BLaER1 treated with 17β-estradiol and CSF1 and Interleukin-3, amounts not matched to agents 10 nM and 100 nM (cell line): ENCODE results near the gene OLFM2.

Source experiments
- H3K27ac ChIP-seq, 11 experiments: shearing (Covaris generic); formaldehyde crosslinking; 2 replicates each; pipeline ENCODE4 v1.8.1; 2022
- H3K27me3 ChIP-seq, 11 experiments: shearing (Covaris generic); formaldehyde crosslinking; 2 replicates each; pipeline ENCODE4 v1.8.1; 2022
- H3K36me3 ChIP-seq, 11 experiments: shearing (Covaris generic); formaldehyde crosslinking; 2 replicates each; pipeline ENCODE4 v1.8.1; 2022
- H3K4me1 ChIP-seq, 10 experiments: shearing (Covaris generic); formaldehyde crosslinking; 2 replicates each; pipeline ENCODE4 v1.8.1; 2022
- H3K4me2 ChIP-seq, 11 experiments: shearing (Covaris generic); formaldehyde crosslinking; 2 replicates each; pipeline ENCODE4 v1.8.1; 2022
- H3K4me3 ChIP-seq, 10 experiments: shearing (Covaris generic); formaldehyde crosslinking; 2 replicates each; pipeline ENCODE4 v1.8.1; 2022
- H3K9ac ChIP-seq, 11 experiments: shearing (Covaris generic); formaldehyde crosslinking; 2 replicates each; pipeline ENCODE4 v1.8.1; 2022
- H3K9me3 ChIP-seq, 11 experiments: shearing (Covaris generic); formaldehyde crosslinking; replicated peaks in 1 of 11; 2 replicates each; pipeline ENCODE4 v1.8.1; 2022
- H4K20me1 ChIP-seq, 11 experiments: shearing (Covaris generic); formaldehyde crosslinking; 2 replicates each; pipeline ENCODE4 v1.8.1; 2022
- Cebpa-rat ChIP-seq, 11 experiments: shearing (Covaris generic); IDR thresholded peaks; 2 replicates each; pipeline ENCODE4 v1.8.1; 2022

OLFM2 gene

DNA sequence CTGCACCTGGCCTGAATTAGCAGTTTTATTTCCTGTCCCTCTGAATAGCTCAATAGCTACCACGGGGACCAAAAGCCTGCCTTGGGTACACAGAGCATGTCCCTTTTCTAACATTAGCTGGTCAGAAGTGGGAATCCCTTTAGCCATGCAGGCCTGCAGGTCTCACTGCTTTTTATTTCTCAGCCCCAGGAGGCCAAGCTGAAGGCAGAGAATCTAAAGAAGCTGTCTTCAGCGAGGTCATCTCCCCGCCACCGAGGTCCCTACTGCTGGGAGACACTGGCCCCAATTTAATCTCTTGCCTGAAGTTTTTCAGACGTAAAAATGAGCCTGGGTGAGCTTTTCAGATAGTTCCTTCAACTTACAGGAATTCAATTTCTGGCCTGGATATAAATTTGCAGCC lies 60.5 kb downstream of the OLFM2 start:
- no peak for TF ChIP-seq Cebpa-rat (IDR thresholded peaks at IDR 0.05)
- Histone ChIP-seq H3K4me3 (no peak overlapping the region), H3K27ac (no peak overlapping the region)

DNA sequence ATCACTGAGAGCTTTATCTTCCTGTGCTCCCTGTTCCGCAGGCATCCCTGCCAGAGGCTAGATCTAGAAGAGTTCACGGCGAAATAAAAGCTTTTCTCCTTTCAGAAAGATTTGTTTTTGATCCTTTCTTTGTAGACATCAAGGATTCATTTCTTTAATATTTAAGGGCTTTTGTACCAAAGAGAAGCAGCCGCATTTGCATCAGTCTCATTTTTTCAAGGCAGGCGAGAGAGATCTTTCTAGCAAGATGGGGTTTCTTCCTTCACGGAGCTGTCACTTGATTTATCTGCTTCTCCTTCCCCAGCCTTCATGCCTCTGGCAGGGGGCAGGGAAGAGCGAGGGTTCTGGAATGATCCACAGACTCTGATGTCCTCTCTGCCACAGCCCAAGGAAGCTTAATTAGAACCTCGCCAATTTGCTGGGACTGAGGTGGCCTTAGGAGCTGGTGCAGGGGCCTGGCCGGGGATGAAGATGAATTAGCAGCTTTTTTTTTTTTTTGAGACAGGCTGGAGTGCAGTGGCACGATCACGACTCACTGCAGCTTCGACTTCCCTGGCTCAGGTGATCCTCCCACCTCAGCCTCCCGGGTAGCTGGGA lies 61.2 kb downstream of the OLFM2 start:
- no peak for TF ChIP-seq Cebpa-rat (IDR thresholded peaks at IDR 0.05)
- H3K36me3 ChIP-seq: no peaks in the 10 kb centered on the region
- no peak overlapping the region; a peak in 1 of 22 replicates for H3K9ac ChIP-seq
- no peaks in the 10 kb centered on the region for H3K9me3 ChIP-seq
- no peak overlapping the region for H3K4me3 ChIP-seq
- no peak overlapping the region for H3K27ac ChIP-seq
- H3K4me2 ChIP-seq: no peak overlapping the region
- no peaks in the 10 kb centered on the region for H4K20me1 ChIP-seq
- peaks cover 0 to 10% (median 0%) of the 10 kb centered on the region in 10 experiments; a peak in 4 of 20 replicates for H3K4me1 ChIP-seq
- no peaks in the 10 kb centered on the region for H3K27me3 ChIP-seq

More for the DNA sequence above, 60.5 kb downstream of the OLFM2 start:
- H3K4me2 ChIP-seq: no peak overlapping the region
- no peaks in the 10 kb centered on the region for H3K27me3 ChIP-seq
- no peaks in the 10 kb centered on the region for H4K20me1 ChIP-seq
- no peak overlapping the region for H3K9ac ChIP-seq
- no peaks in the 10 kb centered on the region for H3K36me3 ChIP-seq
- no peaks in the 10 kb centered on the region for H3K9me3 ChIP-seq
- H3K4me1 ChIP-seq: peaks cover 0 to 10% (median 0%) of the 10 kb centered on the region in 10 experiments; a peak in 3 of 20 replicates

DNA sequence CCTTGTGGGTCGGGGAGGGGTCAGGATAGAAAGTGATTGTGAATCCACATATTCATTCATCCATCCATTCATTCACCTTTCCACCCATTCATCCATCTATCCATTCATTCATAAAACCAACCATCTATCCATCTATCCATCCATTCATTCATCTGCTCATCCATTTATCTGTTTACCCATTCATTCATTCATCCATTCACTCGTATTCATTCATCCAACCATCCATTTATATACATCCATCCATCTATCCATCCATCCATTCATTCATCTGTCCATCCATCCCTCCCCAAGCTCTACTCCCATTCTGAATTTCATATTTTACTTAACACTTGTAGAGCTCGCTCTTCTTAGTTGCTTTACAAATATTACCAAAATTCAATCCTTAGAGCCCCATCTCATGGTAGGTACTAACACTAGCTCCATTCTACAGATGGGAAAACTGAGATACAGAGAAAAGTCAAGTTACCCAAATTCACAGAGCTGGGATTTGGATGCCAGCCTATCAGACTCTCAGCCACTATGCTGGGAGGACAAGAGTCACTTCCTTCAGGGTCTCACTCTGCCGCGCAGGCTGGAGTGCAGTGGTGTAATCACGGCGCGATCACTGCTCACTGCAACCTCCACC lies 63.6 kb downstream of the OLFM2 start:
- Histone ChIP-seq H3K27me3 (no peaks in the 10 kb centered on the region), H4K20me1 (no peaks in the 10 kb centered on the region), H3K4me2 (no peak overlapping the region), H3K4me1 (peaks cover 0 to 3% (median 0%) of the 10 kb centered on the region in 10 experiments; a peak in 1 of 20 replicates), H3K9ac (no peak overlapping the region), H3K36me3 (no peaks in the 10 kb centered on the region), H3K27ac (no peak overlapping the region), H3K4me3 (no peak overlapping the region), H3K9me3 (no peaks in the 10 kb centered on the region)
- TF ChIP-seq Cebpa-rat (IDR thresholded peaks at IDR 0.05): no peak

DNA sequence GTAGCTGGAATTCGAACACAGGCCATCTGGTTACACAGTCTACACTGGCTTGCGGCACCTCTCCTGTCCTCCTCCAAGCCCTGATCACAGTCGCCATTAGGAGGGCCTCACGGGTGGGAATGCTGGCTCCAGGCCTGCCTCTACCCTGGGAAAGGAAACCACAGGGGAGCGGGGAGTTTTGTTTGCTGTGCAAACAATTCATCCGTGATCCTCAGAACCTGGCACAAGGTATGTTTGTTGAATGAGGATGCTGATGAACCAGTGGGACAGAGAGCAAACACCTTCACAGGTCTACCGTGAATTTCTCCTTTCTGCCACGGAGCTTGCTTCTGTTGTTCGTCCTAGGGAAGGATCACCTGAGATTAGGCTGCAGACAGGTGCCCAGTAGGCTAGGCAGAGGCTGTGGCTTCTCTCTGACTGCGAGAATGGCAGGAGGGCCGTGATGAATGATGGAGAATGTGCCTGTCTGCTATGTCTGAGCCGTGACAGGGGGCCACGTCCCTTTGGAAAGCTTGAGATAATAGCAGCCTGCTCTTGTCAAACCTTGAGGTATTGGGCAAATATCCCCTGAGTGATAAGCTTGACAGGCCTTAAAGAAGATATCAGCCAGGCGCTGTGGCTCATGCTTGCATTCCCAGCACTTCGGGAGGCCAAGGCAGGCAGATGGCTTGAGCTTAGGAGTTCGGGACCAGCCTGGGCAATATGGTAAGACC lies 64.5 kb downstream of the OLFM2 start:
- Histone ChIP-seq H4K20me1 (no peaks in the 10 kb centered on the region), H3K4me2 (no peak overlapping the region), H3K9me3 (no peaks in the 10 kb centered on the region), H3K9ac (no peak overlapping the region), H3K36me3 (no peaks in the 10 kb centered on the region), H3K27ac (no peak overlapping the region), H3K27me3 (no peaks in the 10 kb centered on the region), H3K4me1 (peaks cover 0 to 7% (median under 1%) of the 10 kb centered on the region in 10 experiments; a peak in 8 of 20 replicates), H3K4me3 (no peak overlapping the region)
- TF ChIP-seq Cebpa-rat (IDR thresholded peaks at IDR 0.05): no peak

DNA sequence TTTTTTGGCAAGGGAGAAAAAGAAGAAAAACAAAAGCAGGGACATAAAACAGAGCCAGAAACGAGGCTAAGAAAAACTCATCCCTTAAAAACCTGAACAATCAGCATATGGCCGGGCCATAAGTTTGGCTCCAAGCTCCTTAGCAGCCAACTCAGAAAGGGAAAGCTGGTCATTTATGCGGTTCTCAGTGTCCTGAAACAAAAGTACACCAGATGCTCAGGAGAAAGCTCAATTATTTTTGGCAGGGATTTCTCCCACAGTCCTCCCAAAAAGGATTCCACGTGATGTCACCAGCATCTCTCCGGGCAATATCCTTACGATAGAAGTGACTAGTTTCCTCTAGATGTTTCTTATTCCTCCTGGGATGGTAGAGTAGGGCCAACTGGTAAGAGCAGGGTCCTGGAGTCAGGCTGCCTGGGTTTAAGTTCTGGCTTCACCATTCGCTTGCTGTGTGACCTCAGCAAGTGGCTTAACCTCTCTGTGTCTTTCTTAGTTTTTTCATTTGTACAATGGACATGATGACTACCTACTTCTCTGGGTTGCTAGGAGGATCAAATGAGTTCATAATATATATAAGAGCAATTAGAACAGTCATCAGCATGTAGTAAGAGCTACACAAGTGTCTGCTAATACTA lies 67.2 kb downstream of the OLFM2 start:
- H3K27ac ChIP-seq: no peak overlapping the region
- H3K36me3 ChIP-seq: no peaks in the 10 kb centered on the region
- H3K9me3 ChIP-seq: no peaks in the 10 kb centered on the region
- H3K4me1 ChIP-seq: peaks cover 0 to 17% (median 11%) of the 10 kb centered on the region in 10 experiments; a peak in 14 of 20 replicates
- no peak overlapping the region for H3K4me2 ChIP-seq
- H3K27me3 ChIP-seq: no peaks in the 10 kb centered on the region
- no peaks in the 10 kb centered on the region for H4K20me1 ChIP-seq
- no peak overlapping the region for H3K9ac ChIP-seq
- TF ChIP-seq Cebpa-rat (IDR thresholded peaks at IDR 0.05): no peak
- no peak overlapping the region for H3K4me3 ChIP-seq

DNA sequence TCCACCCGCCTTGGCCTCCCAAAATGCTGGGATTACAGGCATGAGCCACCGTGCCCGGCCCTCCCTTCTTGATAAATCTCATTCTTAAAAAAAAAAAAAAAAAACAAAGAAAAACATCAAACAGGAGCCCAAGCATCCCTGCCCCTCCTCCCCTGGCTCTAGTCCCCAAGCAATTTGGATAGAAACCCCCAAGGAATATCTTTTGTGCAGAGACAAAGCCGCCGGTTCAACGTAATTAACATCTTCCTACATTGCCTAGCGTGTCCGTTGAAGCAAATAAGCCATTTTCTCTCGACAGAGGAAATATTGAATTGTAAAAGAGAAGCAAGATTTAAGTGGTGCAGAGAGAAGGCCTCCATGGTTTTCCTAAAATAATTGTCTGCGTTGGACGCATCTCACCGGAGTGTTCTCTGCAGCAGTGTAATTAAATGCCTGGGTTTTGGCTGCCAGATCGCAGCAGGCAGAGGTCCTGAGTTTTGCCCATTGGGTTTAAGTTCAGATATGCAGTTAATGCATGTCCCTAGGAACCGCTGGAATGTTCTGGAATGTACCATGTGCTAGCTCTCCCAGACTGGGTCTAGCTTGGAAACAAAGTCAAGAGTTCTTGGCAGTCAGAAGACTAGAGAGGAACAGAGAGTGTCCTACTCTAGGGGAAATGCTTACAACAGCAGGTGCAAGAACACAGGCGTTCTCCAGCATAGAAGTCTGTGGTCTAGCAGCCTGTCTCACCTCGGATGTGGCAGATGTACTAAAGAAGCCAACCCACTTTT lies 70.4 kb downstream of the OLFM2 start:
- H3K36me3 ChIP-seq: no peaks in the 10 kb centered on the region
- H3K4me1 ChIP-seq: peaks cover 0 to 17% (median 11%) of the 10 kb centered on the region in 10 experiments; a peak in 14 of 20 replicates
- no peaks in the 10 kb centered on the region for H3K9me3 ChIP-seq
- no peaks in the 10 kb centered on the region for H4K20me1 ChIP-seq
- no peak for TF ChIP-seq Cebpa-rat (IDR thresholded peaks at IDR 0.05)
- no peak overlapping the region for H3K27ac ChIP-seq
- H3K27me3 ChIP-seq: no peaks in the 10 kb centered on the region
- H3K4me2 ChIP-seq: peak overlapping the region in 4 of 11 experiments; percentile 5 to 19 (median 14); a peak in 3 of 22 replicates
- H3K9ac ChIP-seq: no peak overlapping the region
- H3K4me3 ChIP-seq: no peak overlapping the region

DNA sequence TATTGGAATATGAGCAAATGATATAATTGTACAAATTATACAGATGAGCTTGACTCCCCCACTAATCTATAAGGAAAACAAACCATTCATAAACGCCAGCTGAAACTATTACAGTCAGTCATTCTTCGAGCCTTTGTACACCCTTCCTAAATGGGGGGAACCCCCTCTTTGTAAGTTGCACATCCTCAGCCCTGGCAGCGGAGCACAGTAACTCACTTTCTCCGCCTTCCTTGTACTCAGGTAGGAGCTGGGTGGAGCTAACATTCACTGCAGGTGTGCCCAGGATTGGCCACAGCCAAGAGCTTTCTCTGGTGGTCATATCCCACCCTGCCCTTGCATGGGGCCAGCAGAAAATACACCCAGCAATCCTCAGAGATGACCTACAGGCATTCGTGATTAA lies 72.6 kb downstream of the OLFM2 start:
- Histone ChIP-seq H3K9me3 (no peaks in the 10 kb centered on the region), H3K4me2 (no peak overlapping the region), H3K9ac (no peak overlapping the region), H3K27ac (no peak overlapping the region), H3K4me1 (peaks cover 1 to 17% (median 10%) of the 10 kb centered on the region in 10 experiments; a peak in 19 of 20 replicates), H3K27me3 (no peaks in the 10 kb centered on the region), H3K4me3 (no peak overlapping the region), H4K20me1 (no peaks in the 10 kb centered on the region), H3K36me3 (no peaks in the 10 kb centered on the region)
- TF ChIP-seq Cebpa-rat (IDR thresholded peaks at IDR 0.05): no peak

DNA sequence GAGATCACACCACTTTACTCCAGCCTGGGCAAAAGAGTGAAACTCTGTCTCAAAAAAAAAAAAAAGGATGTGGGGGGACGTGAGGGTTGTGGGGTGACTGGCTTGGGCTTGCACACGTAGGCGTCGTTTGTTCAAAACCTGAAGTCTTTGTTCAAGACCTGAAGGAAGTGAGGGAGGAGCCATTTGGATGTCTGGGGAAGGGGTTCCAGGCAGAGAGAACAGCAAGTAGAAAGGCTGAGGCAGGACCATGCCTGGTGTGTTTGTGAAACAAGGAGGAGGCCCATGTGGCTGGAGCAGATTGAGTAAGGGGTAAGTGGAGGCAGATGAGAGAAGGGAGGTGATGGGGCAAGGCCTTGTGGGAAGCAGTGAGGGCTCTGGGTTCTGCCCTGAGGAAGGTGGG lies 73.4 kb downstream of the OLFM2 start:
- no peak overlapping the region for H3K4me3 ChIP-seq
- H4K20me1 ChIP-seq: no peaks in the 10 kb centered on the region
- H3K36me3 ChIP-seq: no peaks in the 10 kb centered on the region
- H3K27ac ChIP-seq: no peak overlapping the region
- no peak overlapping the region for H3K9ac ChIP-seq
- no peak for TF ChIP-seq Cebpa-rat (IDR thresholded peaks at IDR 0.05)
- no peak overlapping the region for H3K4me2 ChIP-seq
- no peaks in the 10 kb centered on the region for H3K27me3 ChIP-seq
- H3K4me1 ChIP-seq: peaks cover 9 to 25% (median 18%) of the 10 kb centered on the region in 10 experiments
- no peaks in the 10 kb centered on the region for H3K9me3 ChIP-seq
